IPS-NIHi11 (cell line): ENCODE measurements around the gene NPHP4.

ENCODE experiments used
- DNase-seq: peaks from one replicate; pipeline ENCODE4 v3.0.0; 2012; ENCODE audit warnings: mixed read lengths, low spot score

The NPHP4 gene

DNA sequence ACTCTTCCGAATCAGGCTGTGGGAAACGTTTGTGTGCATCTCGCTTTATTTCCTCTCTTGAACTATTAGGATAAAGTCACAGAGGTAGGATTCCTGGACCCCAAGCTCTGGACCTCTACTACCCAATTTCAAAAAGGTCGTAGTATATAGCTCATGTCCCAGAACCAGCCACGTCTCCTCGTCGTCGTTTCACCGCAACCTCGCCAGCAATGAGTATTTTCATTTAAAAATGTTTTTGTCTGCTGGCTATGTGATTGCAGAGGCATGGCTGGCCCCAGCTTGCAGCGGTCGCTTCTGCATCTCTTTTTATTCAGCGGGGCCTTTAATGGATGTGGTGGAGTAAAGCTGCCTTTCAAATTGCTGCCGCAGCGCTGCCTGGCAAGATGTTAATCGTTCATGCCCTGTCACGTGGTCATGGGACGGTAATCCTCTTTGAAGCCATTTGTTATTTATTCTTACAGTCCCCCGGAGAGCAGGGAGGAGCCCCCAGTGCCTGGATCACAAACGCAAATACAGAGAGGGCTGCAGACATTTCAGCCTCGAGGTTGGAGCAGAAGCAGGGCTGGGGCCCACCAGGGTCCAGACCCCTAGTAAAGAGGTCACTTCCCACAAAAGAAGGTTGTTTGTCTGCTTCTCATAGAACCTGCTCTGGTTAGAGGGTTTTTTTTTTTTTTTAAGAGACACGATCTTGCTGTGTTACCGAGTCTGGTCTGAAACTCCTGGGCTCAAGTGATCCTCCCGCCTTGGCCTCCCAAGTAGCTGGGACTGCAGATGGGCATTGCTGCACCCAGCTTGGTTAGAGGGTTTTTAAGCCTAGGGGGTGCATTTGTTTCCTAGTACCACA, 11.6 kb upstream of the NPHP4 start:
- DNase-seq = peak; percentile 66

- DNase-seq = peak; percentile 63
Observed at GRCh38 chr1:6002714-6003501, 10.7 kb upstream of the NPHP4 start.

- no peak for DNase-seq
Observed at GRCh38 chr1:6001992-6002576, 9.9 kb upstream of the NPHP4 start.

DNA sequence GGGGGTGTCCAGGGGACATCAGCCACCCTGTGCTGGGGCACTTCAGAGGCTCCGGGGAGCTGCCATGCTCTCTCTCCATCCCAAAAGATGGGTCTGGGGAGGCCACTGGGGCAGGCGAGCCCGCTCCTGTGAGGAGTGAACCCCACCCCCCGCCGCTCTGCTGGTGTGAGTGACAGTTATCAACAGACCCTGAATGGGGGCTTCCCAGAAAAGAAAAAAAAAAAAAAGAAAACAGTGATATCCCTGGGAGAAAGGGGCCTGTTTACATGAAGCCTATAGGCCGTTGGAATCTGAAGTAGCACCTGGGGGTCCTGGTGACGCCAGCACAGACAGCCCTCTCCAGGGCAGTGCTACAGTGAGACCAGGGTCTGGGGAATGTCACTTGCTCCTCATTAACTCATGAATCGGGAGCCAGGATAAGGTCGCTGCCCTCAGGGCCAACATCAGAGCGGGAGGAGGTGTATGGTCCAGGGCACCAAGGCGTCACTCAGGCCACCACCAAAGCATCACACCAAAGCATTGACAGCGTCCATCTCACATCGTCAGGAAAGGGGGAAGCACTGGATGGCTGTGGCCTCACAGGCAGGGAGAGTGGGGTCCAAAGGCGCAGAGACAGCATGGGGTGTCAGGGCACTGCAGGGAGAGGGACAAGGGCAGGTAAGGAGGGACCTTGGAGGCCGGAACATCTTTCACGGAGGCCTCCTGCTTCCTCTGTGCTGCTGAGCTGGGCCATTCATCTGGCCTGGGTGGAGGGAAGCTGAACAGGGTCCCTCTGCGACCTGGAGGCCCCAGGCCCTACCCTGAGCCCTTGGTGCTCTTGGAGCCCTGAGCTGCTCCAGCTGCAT, 8.4 kb upstream of the NPHP4 start:
- no peak for DNase-seq

GRCh38 chr1:5999711-6000443, 7.7 kb upstream of the NPHP4 start:
- DNase-seq = no peak

DNA sequence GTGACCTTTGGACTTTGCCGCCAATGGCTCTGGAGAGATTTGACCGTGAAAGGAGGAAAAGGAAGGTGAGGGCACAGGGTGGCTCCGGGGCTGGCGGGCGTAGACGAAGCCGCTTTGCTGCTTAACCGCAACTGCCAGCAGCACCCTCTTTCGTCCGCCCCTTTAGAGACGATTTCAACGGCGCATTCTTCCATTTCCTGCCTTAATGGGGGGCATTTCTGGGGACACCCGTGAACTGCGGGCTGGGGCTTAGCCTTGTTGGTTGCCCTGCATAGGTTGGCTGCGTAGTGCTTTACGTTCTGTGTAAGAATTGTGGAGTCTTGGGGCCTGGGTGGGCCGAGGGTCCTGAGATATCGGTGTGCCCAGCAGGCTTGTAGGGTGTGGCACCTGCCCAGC, 6.7 kb upstream of the NPHP4 start:
- DNase-seq = no peak

- no peak for DNase-seq
Observed at GRCh38 chr1:5998051-5998905, 6.1 kb upstream of the NPHP4 start.

GRCh38 chr1:5997316-5997715, 5.1 kb upstream of the NPHP4 start:
- no peak for DNase-seq

- DNase-seq = no peak
Observed at GRCh38 chr1:5996641-5997270, 4.5 kb upstream of the NPHP4 start.

GRCh38 chr1:5995871-5996630, 3.8 kb upstream of the NPHP4 start:
- no peak for DNase-seq

GRCh38 chr1:5994713-5995621, 2.7 kb upstream of the NPHP4 start:
- no peak for DNase-seq

- DNase-seq = peak; percentile 41
Observed at GRCh38 chr1:5993556-5994491, 1.6 kb upstream of the NPHP4 start.

DNA sequence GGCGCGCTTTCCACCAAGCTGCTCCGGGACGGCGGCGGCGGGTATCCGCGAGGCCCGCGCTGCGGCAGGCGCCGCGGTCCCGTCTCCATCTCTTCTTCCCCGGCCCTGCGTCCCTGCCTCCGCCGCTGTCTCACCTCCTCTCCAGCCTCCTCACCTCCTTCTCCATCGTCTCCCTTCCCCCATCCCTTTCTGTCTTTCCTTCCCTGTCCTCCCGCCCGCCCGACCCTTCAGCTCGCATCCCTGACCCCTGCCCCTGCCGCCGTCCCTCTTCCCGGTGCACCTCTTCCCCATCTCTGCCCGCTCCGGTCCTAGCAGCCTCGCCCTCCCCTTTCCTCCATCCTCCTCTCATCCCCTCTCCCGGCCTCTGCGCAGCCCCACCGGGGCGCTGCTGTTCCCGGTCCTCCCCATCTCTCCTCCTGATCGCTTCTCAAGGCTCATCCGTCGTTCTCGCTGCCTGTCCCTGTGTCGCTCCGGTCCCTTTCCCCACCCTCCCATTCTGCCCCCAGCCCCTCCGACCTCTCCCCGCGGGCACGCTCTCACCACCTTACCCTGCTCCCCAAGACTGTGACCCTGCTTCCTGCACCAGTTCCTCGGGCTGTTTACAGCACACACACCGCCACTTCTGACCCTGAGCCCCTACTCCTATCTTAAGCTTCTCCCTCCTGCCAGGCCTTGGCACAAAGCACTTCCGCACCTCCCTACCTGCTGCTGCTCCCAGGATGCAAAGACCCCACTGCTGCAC, 760 bp upstream of the NPHP4 start:
- DNase-seq = peak; percentile 69

DNA sequence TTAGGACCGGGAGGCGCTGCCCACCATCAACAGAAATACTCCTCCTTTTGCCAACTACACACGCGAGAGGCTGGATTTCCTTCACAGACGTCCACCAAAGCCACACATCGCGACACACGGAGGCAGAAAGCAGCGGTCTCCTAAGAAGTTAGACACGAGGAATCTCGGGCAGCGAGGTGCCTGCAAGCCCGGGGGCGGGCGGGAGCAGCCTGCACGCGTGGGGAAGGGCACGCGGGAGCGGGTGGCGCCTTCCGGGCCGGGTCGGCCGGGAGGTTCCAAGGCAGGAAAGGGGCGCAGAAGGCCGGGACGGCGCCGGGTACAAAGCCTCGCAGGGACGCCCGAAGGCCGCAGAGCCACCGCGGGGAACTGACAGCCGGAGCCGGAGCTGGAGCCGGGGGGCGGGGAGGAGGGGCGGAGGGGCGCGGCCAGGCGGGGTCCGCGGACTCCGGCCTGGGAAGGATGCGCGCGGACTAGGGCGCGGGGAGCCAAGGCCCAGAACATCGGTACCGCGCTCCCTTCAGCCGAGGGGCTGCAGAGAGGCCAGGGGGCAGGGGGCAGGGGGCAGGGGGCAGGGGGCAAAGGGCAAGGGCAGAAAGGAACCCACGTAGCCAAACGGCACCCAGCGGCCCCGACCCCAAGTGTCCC, 722 bp downstream of the NPHP4 start:
- DNase-seq = peak; percentile 87

- no peak for DNase-seq
Observed at GRCh38 chr1:5990913-5991312, 1.3 kb downstream of the NPHP4 start.
